H9 (cell line): ENCODE measurements around the gene JAK2. TPM values are rescaled to one million over a fixed set of nuclear protein-coding genes. Genes with fewer than 3 reads are reported as not detected.
"Not testable (repeated sequence)": the region's sequence is repeated elsewhere in the genome, so short reads cannot be mapped to it uniquely, and the experiment has no call there.

Experiments
- DNase-seq: peaks from one replicate; pipeline ENCODE4 v3.0.0-alpha.2; 2017
- H2AFZ ChIP-seq: one replicate; pipeline ENCODE4 v1.6.1; 2013; ENCODE audit warnings: mild to moderate bottlenecking, low read length, control low read depth, moderate library complexity
- H2AK5ac ChIP-seq: 2 replicates; pipeline ENCODE4 v1.6.1; 2013; ENCODE audit warnings: low read length, control low read depth, mixed read lengths; ENCODE audit not compliant: insufficient read length
- H2BK120ac ChIP-seq: one replicate; pipeline ENCODE4 v1.6.1; 2013; ENCODE audit warnings: low read depth, mild to moderate bottlenecking, low read length, control low read depth, inconsistent platforms; ENCODE audit not compliant: poor library complexity, severe bottlenecking
- H2BK12ac ChIP-seq: 2 replicates; pipeline ENCODE4 v1.6.1; 2013; ENCODE audit warnings: low read length, control low read depth, mixed read lengths, low read depth; ENCODE audit not compliant: insufficient read length
- H2BK15ac ChIP-seq: 2 replicates; pipeline ENCODE4 v1.6.1; 2013; ENCODE audit warnings: low read depth, low read length, control low read depth
- H2BK20ac ChIP-seq: one replicate; pipeline ENCODE4 v1.6.1; 2013; ENCODE audit warnings: low read depth, mild to moderate bottlenecking, low read length, control low read depth, inconsistent platforms; ENCODE audit not compliant: poor library complexity, severe bottlenecking
- H2BK5ac ChIP-seq: 2 replicates; pipeline ENCODE4 v1.6.1; 2013; ENCODE audit warnings: low read length, control low read depth, mixed read lengths; ENCODE audit not compliant: insufficient read length
- H3K14ac ChIP-seq: 2 replicates; pipeline ENCODE4 v1.6.1; 2013; ENCODE audit warnings: low read length, control low read depth; ENCODE audit not compliant: insufficient read depth
- H3K18ac ChIP-seq: 2 replicates; pipeline ENCODE4 v1.6.1; 2013; ENCODE audit warnings: low read depth, mild to moderate bottlenecking, mixed read lengths, low read length, control low read depth; ENCODE audit not compliant: insufficient read length
- H3K23ac ChIP-seq: 2 replicates; pipeline ENCODE4 v1.6.1; 2013; ENCODE audit warnings: low read length, control low read depth, mixed read lengths, low read depth; ENCODE audit not compliant: insufficient read length
- H3K23me2 ChIP-seq: 2 replicates; pipeline ENCODE4 v1.6.1; 2013; ENCODE audit warnings: low read depth, mild to moderate bottlenecking, mixed read lengths, low read length, control low read depth; ENCODE audit not compliant: insufficient read length, poor library complexity, severe bottlenecking
- H3K27ac ChIP-seq: 2 replicates; pipeline ENCODE4 v1.5.1; 2013; ENCODE audit warnings: low read length, control low read depth, mixed read lengths, low read depth; ENCODE audit not compliant: insufficient read length
- H3K27me3 ChIP-seq: 2 replicates; pipeline ENCODE4 v1.6.1; 2013; ENCODE audit warnings: low read length, control low read depth, inconsistent platforms; ENCODE audit not compliant: insufficient read depth
- H3K4ac ChIP-seq: 2 replicates; pipeline ENCODE4 v1.6.1; 2013; ENCODE audit warnings: low read depth, mild to moderate bottlenecking, control low read depth, inconsistent platforms, low read length, moderate library complexity
- H3K4me1 ChIP-seq: 2 replicates; pipeline ENCODE4 v1.6.1; 2013; ENCODE audit warnings: low read length, control low read depth, inconsistent platforms; ENCODE audit not compliant: insufficient read depth
- H3K4me2 ChIP-seq: 2 replicates; pipeline ENCODE4 v1.6.1; 2013; ENCODE audit warnings: low read length, control low read depth, mixed read lengths; ENCODE audit not compliant: insufficient read length, insufficient read depth
- H3K56ac ChIP-seq: 2 replicates; pipeline ENCODE4 v1.6.1; 2013; ENCODE audit warnings: low read depth, mild to moderate bottlenecking, mixed read lengths, low read length, control low read depth; ENCODE audit not compliant: insufficient read length
- H3K79me1 ChIP-seq: 2 replicates; pipeline ENCODE4 v1.6.1; 2013; ENCODE audit warnings: low read depth, mild to moderate bottlenecking, moderate library complexity, low read length, control low read depth, inconsistent platforms; ENCODE audit not compliant: insufficient read depth, poor library complexity, severe bottlenecking
- H3K79me2 ChIP-seq: 2 replicates; pipeline ENCODE4 v1.6.1; 2013; ENCODE audit warnings: low read length, control low read depth, inconsistent platforms; ENCODE audit not compliant: insufficient read depth
- H3K9ac ChIP-seq: 2 replicates; pipeline ENCODE4 v1.6.1; 2013; ENCODE audit warnings: low read length, control low read depth, mixed read lengths; ENCODE audit not compliant: insufficient read length; ENCODE audit errors: extremely low read depth
- H3K9me3 ChIP-seq: one replicate; pipeline ENCODE4 v1.6.1; 2013; ENCODE audit warnings: low read depth, low read length, inconsistent platforms; ENCODE audit not compliant: control insufficient read depth
- H3T11ph ChIP-seq: one replicate; pipeline ENCODE4 v1.6.1; 2013; ENCODE audit warnings: mild to moderate bottlenecking, low read length, control low read depth, inconsistent platforms
- H4K20me1 ChIP-seq: one replicate; pipeline ENCODE4 v1.6.1; 2013; ENCODE audit not compliant: control insufficient read depth, insufficient read length, insufficient read depth
- H4K5ac ChIP-seq: 2 replicates; pipeline ENCODE4 v1.6.1; 2013; ENCODE audit warnings: low read depth, mild to moderate bottlenecking, mixed read lengths, low read length, control low read depth; ENCODE audit not compliant: insufficient read length
- H4K8ac ChIP-seq: replicated peaks from 2 replicates; pipeline ENCODE4 v1.6.1; 2013; ENCODE audit warnings: low read length, control low read depth, mixed read lengths, low read depth; ENCODE audit not compliant: insufficient read length
- H4K91ac ChIP-seq: 2 replicates; pipeline ENCODE4 v1.6.1; 2013; ENCODE audit warnings: low read depth, mild to moderate bottlenecking, moderate library complexity, mixed read lengths, low read length, control low read depth; ENCODE audit not compliant: insufficient read length
- H3K27ac Mint-ChIP-seq, 3 experiments: 2 replicates in 2 of 3; 3 replicates in 1 of 3; pipeline ENCODE4 v1.8.0; 2020 to 2021; ENCODE audit warnings: mixed read lengths in 3 of 3, mild to moderate bottlenecking in 1 of 3, moderate library complexity in 1 of 3
- H3K27me3 Mint-ChIP-seq: 2 replicates; pipeline ENCODE4 v1.8.0; 2021; ENCODE audit warnings: low read depth, mild to moderate bottlenecking, moderate library complexity, mixed read lengths
- H3K36me3 Mint-ChIP-seq, 3 experiments: 2 replicates in 2 of 3; 3 replicates in 1 of 3; pipeline ENCODE4 v1.8.0; 2020 to 2021; ENCODE audit warnings: low read depth in 3 of 3, mixed read lengths in 3 of 3; ENCODE audit not compliant: insufficient read depth in 1 of 3
- H3K4me1 Mint-ChIP-seq, 2 experiments: 2 replicates each; pipeline ENCODE4 v1.8.0; 2020; ENCODE audit warnings: mixed read lengths in 2 of 2
- H3K4me3 Mint-ChIP-seq, 2 experiments: 2 replicates in 1 of 2; 3 replicates in 1 of 2; pipeline ENCODE4 v1.8.0; 2020 to 2021; ENCODE audit warnings: mild to moderate bottlenecking in 2 of 2, mixed read lengths in 2 of 2, moderate library complexity in 1 of 2
- H3K9me3 Mint-ChIP-seq, 2 experiments: 2 replicates in 1 of 2; 3 replicates in 1 of 2; pipeline ENCODE4 v1.8.0; 2020; ENCODE audit warnings: mild to moderate bottlenecking in 2 of 2, mixed read lengths in 2 of 2, moderate library complexity in 1 of 2
- WGBS: extraction: QIAGEN DNeasy Blood & Tissue Kit; methylation state at CpG from one replicate; pipeline ENCODE4 v1.1.7; 2013; ENCODE audit warnings: missing lambda C conversion rate, low lambda C conversion rate, mixed read lengths; ENCODE audit not compliant: insufficient read length; ENCODE audit errors: extremely low coverage; 5-methylcytosine and 5-hydroxymethylcytosine counted together
- total RNA-seq: library from RNA; stranded (reverse); gene quantifications from 2 replicates; pipeline ENCODE4 v1.2.1, GENCODE V29; 2021
- TF ChIP-seq, protein P1 (sequence below): fragments of 200-600 bp; sonication (generic); conservative IDR thresholded peaks from 3 replicates; pipeline ENCODE4 v1.8.0; 2021; ENCODE audit warnings: antibody characterized with exemption, mild to moderate bottlenecking

JAK2 gene
- total RNA-seq, 1 experiment from 2014 or later: 3.4 TPM

- Histone ChIP-seq H4K20me1 (no peaks in the 10 kb centered on the region), H2AFZ (no peak overlapping the region), H3K27ac (no peak overlapping the region), H3K56ac (no peak overlapping the region), H2BK5ac (no peak overlapping the region), H3K9ac (no peak overlapping the region), H4K8ac (no peak overlapping the region), H2BK12ac (no peak overlapping the region), H3K27me3 (no peaks in the 10 kb centered on the region), H4K5ac (no peak overlapping the region), H3K18ac (no peak overlapping the region), H2AK5ac (no peak overlapping the region), H3K79me2 (no peaks in the 10 kb centered on the region), H3K9me3 (no peaks in the 10 kb centered on the region), H3K79me1 (no peaks in the 10 kb centered on the region), H3K23me2 (no peaks in the 10 kb centered on the region), H2BK120ac (no peak overlapping the region), H2BK15ac (no peak overlapping the region), H3T11ph (no peak overlapping the region), H3K4me1 (no peaks in the 10 kb centered on the region), H2BK20ac (no peak overlapping the region), H3K4ac (no peak overlapping the region), H4K91ac (no peak overlapping the region), H3K23ac (no peak overlapping the region), H3K14ac (no peak overlapping the region), H3K4me2 (no peak overlapping the region)
- Mint-ChIP-seq H3K4me3 (no peak overlapping the region), H3K27ac (no peak overlapping the region), H3K36me3 (peaks cover 8 to 15% (median 11%) of the 10 kb centered on the region in 3 experiments; a peak in 5 of 7 replicates), H3K27me3 (no peaks in the 10 kb centered on the region), H3K4me1 (no peaks in the 10 kb centered on the region), H3K9me3 (peaks cover 3% of the 10 kb centered on the region in 2 experiments; a peak in 3 of 5 replicates)
- TF ChIP-seq, protein P1, sequence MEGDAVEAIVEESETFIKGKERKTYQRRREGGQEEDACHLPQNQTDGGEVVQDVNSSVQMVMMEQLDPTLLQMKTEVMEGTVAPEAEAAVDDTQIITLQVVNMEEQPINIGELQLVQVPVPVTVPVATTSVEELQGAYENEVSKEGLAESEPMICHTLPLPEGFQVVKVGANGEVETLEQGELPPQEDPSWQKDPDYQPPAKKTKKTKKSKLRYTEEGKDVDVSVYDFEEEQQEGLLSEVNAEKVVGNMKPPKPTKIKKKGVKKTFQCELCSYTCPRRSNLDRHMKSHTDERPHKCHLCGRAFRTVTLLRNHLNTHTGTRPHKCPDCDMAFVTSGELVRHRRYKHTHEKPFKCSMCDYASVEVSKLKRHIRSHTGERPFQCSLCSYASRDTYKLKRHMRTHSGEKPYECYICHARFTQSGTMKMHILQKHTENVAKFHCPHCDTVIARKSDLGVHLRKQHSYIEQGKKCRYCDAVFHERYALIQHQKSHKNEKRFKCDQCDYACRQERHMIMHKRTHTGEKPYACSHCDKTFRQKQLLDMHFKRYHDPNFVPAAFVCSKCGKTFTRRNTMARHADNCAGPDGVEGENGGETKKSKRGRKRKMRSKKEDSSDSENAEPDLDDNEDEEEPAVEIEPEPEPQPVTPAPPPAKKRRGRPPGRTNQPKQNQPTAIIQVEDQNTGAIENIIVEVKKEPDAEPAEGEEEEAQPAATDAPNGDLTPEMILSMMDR: no peak
- no CpG with 5 or more reads among the region's 3 CpGs for WGBS
- DNase-seq: no peak
Observed at GRCh38 chr9:5025416-5025815, 40.3 kb downstream of the JAK2 start.

- H2AFZ ChIP-seq, H3K23me2 ChIP-seq, H2BK120ac ChIP-seq, H3K27ac ChIP-seq, H3K18ac ChIP-seq, H3K27me3 Mint-ChIP-seq, H3K9ac ChIP-seq, H2AK5ac ChIP-seq, H3K9me3 ChIP-seq, H3K4me1 ChIP-seq, H2BK12ac ChIP-seq, H4K5ac ChIP-seq, H3K14ac ChIP-seq, H4K91ac ChIP-seq, H3K79me1 ChIP-seq, H3K4ac ChIP-seq, H3K4me2 ChIP-seq, H3K23ac ChIP-seq, H4K20me1 ChIP-seq, H2BK20ac ChIP-seq, H3K79me2 ChIP-seq, H2BK15ac ChIP-seq, H3K56ac ChIP-seq, DNase-seq, H4K8ac ChIP-seq, H2BK5ac ChIP-seq, H3K27me3 ChIP-seq, H3K4me1 Mint-ChIP-seq, H3K27ac Mint-ChIP-seq, H3T11ph ChIP-seq: not testable (repeated sequence)
- H3K36me3 Mint-ChIP-seq: peaks cover 13 to 18% (median 13%) of the 10 kb centered on the region in 3 experiments
- no CpG with 5 or more reads among the region's 19 CpGs for WGBS
- H3K9me3 Mint-ChIP-seq: peaks cover 8 to 20% of the 10 kb centered on the region in 2 experiments; a peak in 2 of 5 replicates
- peak overlapping the region in 1 of 2 experiments; percentile 38; a peak in 2 of 5 replicates for H3K4me3 Mint-ChIP-seq
Observed at GRCh38 chr9:5031941-5032340, 46.9 kb downstream of the JAK2 start.
